Measurements from ENCODE around the gene ATG7. TPM values are rescaled to one million over a fixed set of nuclear protein-coding genes. Genes with fewer than 3 reads are reported as not detected.

Gene ATG7
- total and polyA plus RNA-seq, 2 experiments from 2014 or later: 22.2 to 22.9 TPM

DNA sequence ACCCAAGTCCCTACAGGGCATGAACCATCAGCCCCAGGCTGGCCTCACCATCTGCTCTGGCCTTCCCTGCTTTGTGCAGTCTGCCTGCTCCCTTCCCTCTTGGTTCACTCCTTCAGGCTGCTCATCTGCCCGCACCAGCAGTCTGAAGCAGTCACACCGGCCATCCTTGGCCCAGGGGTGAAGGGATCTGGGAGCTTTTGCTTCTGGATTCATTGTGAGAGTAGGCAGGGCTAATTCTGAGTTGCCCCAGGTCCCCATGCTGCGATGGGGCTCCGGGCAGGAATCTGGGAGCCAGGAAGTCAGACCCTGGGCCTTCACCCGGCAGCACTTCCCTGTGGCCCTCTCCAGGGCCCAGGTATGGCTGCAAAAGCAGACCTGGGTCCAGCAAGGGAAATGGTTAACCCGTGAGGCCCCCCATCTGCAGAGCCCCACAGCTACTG, 271.8 kb downstream of the ATG7 start:
- TF ChIP-seq CTCF (IDR thresholded peaks at IDR 0.05; ENCODE audit: low read depth, low read length): no peak

GRCh38 chr3:11544412-11545181, 272.4 kb downstream of the ATG7 start:
- Histone ChIP-seq H3K4me3 (no peak overlapping the region), H3K27me3 (no peaks in the 10 kb centered on the region), H3K36me3 (no peaks in the 10 kb centered on the region), H3K27ac (peak overlapping the region; percentile 69), H3K9me3 (ENCODE audit: low read depth) (no peaks in the 10 kb centered on the region), H3K4me1 (ENCODE audit: low read depth) (peaks cover 21% of the 10 kb centered on the region)
- DNase-seq (ENCODE audit: low read depth in 1 of 2, low spot score in 1 of 2): peak; percentile 42 to 48
- no peak for TF ChIP-seq CTCF (IDR thresholded peaks at IDR 0.05; ENCODE audit: low read depth, low read length)

More for the DNA sequence above, 271.8 kb downstream of the ATG7 start:
- no peaks in the 10 kb centered on the region for H3K27me3 ChIP-seq
- peak overlapping the region; percentile 69 for H3K27ac ChIP-seq
- DNase-seq (ENCODE audit: low read depth in 1 of 2, low spot score in 1 of 2): no peak
- no peaks in the 10 kb centered on the region for H3K36me3 ChIP-seq
- H3K9me3 ChIP-seq (ENCODE audit: low read depth): no peaks in the 10 kb centered on the region
- no peak overlapping the region for H3K4me3 ChIP-seq
- peaks cover 21% of the 10 kb centered on the region for H3K4me1 ChIP-seq (ENCODE audit: low read depth)

DNA sequence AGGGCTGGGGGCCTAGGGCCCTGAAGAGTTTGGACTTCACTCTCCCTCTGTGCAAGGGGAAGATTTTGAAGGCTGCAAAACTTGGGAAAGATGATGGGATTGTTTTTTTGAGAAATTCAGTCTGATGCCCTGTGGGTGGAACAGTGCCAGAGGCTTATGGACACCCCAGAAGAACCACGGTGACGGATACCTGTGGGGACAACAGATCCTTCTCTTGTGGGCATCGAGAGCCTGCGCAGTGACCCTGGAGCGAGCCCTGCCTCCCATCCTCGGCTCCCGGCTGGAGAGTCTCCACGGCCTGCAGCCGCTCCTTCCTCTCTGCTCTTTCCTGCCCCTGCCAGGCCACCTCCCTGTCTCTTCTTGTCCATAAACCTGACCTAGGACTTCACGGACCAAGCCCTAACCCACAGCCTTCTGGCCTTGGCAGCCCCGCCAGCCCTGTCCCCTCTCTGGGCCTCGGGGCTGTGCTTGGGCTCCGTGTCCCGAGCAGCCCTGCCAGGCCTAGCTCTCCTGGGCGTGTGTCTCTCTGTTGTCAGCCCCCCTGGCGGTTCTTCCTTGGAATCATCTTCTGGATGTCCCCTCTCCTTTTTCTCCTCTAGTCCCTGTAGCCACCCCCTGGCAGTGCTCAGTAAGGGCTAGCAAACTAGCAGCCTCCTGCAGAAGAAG, 273.1 kb downstream of the ATG7 start:
- no peaks in the 10 kb centered on the region for H3K27me3 ChIP-seq
- DNase-seq (ENCODE audit: low read depth in 1 of 2, low spot score in 1 of 2): no peak
- peaks cover 21% of the 10 kb centered on the region for H3K4me1 ChIP-seq (ENCODE audit: low read depth)
- no peaks in the 10 kb centered on the region for H3K36me3 ChIP-seq
- H3K4me3 ChIP-seq: no peak overlapping the region
- no peaks in the 10 kb centered on the region for H3K9me3 ChIP-seq (ENCODE audit: low read depth)
- H3K27ac ChIP-seq: peak overlapping the region; percentile 69
- no peak for TF ChIP-seq CTCF (IDR thresholded peaks at IDR 0.05; ENCODE audit: low read depth, low read length)

DNA sequence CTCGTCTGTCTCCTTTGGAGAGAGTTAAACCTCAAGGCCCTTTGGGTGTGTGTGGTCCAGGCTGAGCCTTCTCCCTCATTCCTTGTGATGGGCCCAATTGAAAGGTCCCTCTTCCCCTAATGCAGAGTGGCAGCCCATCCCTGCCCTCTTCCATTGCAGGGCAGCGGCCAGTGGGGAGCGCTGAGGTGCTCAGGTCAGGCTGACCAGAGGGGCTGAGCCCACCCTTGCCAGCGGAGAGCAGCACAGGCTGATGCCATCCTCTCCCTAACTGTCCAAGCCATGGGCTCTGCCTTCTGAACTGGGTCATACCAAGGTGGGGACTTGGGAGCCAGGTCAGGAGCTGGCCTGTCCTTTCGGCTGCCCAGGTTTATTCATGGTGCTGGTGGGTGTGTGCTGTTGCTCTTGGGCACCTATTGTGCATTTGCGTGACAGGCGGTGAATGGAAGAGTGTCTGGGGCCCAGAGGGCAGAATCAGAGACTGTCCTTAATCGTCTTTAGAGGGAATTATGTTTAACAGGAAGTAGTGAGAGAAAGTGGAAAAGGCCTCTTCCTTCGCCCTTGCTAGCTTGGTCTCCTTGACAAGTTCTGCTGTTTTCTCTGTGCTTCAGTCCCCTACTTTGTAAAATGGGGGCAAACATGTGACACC, 274.6 kb downstream of the ATG7 start:
- H3K4me3 ChIP-seq: no peak overlapping the region
- H3K27me3 ChIP-seq: no peaks in the 10 kb centered on the region
- no peak overlapping the region for H3K27ac ChIP-seq
- peaks cover 19% of the 10 kb centered on the region for H3K4me1 ChIP-seq (ENCODE audit: low read depth)
- H3K36me3 ChIP-seq: no peaks in the 10 kb centered on the region
- no peaks in the 10 kb centered on the region for H3K9me3 ChIP-seq (ENCODE audit: low read depth)
- no peak for TF ChIP-seq CTCF (IDR thresholded peaks at IDR 0.05; ENCODE audit: low read depth, low read length)
- DNase-seq (ENCODE audit: low read depth in 1 of 2, low spot score in 1 of 2): no peak

GRCh38 chr3:11547498-11547897, 275.3 kb downstream of the ATG7 start:
- no peak for DNase-seq (ENCODE audit: low read depth in 1 of 2, low spot score in 1 of 2)
- H3K9me3 ChIP-seq (ENCODE audit: low read depth): no peaks in the 10 kb centered on the region
- H3K4me3 ChIP-seq: no peak overlapping the region
- no peaks in the 10 kb centered on the region for H3K27me3 ChIP-seq
- no peaks in the 10 kb centered on the region for H3K36me3 ChIP-seq
- TF ChIP-seq CTCF (IDR thresholded peaks at IDR 0.05; ENCODE audit: low read depth, low read length): no peak
- H3K4me1 ChIP-seq (ENCODE audit: low read depth): peaks cover 14% of the 10 kb centered on the region
- no peak overlapping the region for H3K27ac ChIP-seq

Data from cardiac muscle cell (in vitro differentiated cells and primary cell).